ENCODE data around the gene ENTR1. TPM values are rescaled to one million over a fixed set of nuclear protein-coding genes. Genes with fewer than 3 reads are reported as not detected.

The ENTR1 gene
- total and polyA plus RNA-seq, 10 of the 15 experiments (the other 5 are each of a cell fraction or from before 2014, with no cell fraction given), result 8.2 to 96.4 (median 41.1) TPM

DNA sequence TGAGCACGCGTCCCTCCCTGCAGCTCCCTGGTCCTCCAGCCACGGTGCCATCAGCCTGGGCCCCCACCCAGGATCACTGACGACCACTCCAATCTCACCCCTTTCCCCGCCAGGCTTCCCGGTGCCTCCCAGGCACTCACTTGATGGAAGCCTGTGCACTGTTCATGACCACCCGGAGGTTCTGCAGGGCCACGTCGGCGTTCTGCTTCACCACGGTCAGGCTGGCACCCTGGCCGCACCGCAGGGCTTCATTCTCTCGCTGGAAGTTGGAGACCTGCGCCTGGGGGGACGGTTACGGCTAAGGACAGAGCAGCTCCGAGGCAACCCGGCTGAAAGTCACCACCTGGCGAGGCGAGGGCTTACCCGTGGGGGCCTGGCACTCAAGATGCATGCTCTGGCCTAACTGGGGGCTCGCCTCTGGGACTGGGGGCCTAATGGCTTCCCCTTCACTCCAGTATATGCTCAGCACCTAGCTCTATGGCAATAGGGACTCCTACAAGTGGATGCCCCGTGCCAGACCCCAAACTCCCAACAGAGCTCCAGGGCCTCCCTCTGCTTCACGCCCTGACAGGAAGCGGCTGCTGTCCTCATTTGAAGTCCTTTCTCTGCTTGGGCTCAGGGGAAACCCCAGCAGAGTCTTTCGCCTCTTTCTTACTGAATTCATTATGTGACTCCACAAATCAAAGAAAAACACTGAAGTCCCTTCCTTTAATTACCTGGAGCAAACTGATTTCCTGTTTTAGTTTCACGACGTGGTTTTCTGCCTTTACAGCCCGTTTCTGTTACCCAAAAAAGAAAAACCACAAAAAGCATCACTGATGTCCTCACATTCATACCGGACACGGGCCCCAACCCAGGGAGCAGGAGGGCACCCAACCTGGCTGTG is 6.3 kb downstream of the ENTR1 start (continued):
- TF ChIP-seq POLR2A (IDR thresholded peaks at IDR 0.05; ENCODE audit: low read depth, low read length), result peak; percentile 23; the same call in 1 of the 2 replicates

GRCh38 chr9:136403538-136403914 is 6.9 kb downstream of the ENTR1 start:
- in situ Hi-C loops (cut with MboI) (no loop called here), intact Hi-C loops (cut with micrococcal nuclease; ENCODE audit: unreplicated experiment) (no loop called here)
- H3K79me2 ChIP-seq (ENCODE audit: control insufficient read depth, insufficient read depth, low read length), result peaks cover 32% of the 10 kb centered on the region
- CTCF ChIA-PET, result interaction anchor here (0.6 to 1.1 kb wide), 3 partner anchors 12 to 233 kb away, joined by 3 to 5 read pairs (median 3); no protein-coding TSS in a partner anchor
- peak overlapping the region; percentile 92 for H3K27ac ChIP-seq (ENCODE audit: control insufficient read depth, insufficient read depth)
- H3K4me1 ChIP-seq (ENCODE audit: control insufficient read depth, insufficient read depth, low read length), result peaks cover 41% of the 10 kb centered on the region
- peaks cover 7 to 18% of the 10 kb centered on the region in 2 experiments; a peak in 3 of 4 replicates for H3K36me3 ChIP-seq (ENCODE audit: control insufficient read depth in 2 of 2, insufficient read depth in 2 of 2, low read length in 1 of 2)
- peak; percentile 51 for DNase-seq (ENCODE audit: low read depth, low spot score)
- H2AFZ ChIP-seq (ENCODE audit: control insufficient read depth, low read depth, low read length), result no peak overlapping the region
- H3K4me3 ChIP-seq, result peak overlapping the region; percentile 37; the same call in 1 of the 2 replicates
- BruUV-seq (replicated peaks), result no TSS peak
- H3K27me3 ChIP-seq (replicated peaks in 1 of 2; ENCODE audit: control insufficient read depth in 2 of 2, insufficient read depth in 2 of 2, low read length in 1 of 2), result no peaks in the 10 kb centered on the region
- POLR2A ChIA-PET, result interaction anchor here (1.8 to 1.9 kb wide), 2 partner anchors 31 to 40 kb away, joined by 5 to 10 read pairs; partner anchors contain the start of gene DNLZ
- 7% methylated on average over 5 of the region's 5 CpGs for WGBS (ENCODE audit: insufficient coverage, insufficient replicate concordance, low lambda C conversion rate, missing lambda C conversion rate)
- H3K9ac ChIP-seq (ENCODE audit: control insufficient read depth, insufficient read depth, low read length), result peak overlapping the region; percentile 65
- RAD21 ChIA-PET (ENCODE audit: unreplicated experiment), result interaction anchor here (0.7 to 1.3 kb wide), 4 partner anchors 35 to 491 kb away, joined by 3 to 8 read pairs (median 6); partner anchors contain the start of gene DNLZ
- FAIRE-seq, result peak; percentile 65
- H3K4me2 ChIP-seq (ENCODE audit: control insufficient read depth, insufficient read depth), result peak overlapping the region; percentile 90
- no peaks in the 10 kb centered on the region for H4K20me1 ChIP-seq (ENCODE audit: control insufficient read depth, insufficient read depth)
- no peaks in the 10 kb centered on the region for H3K9me3 ChIP-seq (replicated peaks; ENCODE audit: control insufficient read depth, insufficient read depth, low read length)
- SMC1A ChIA-PET (ENCODE audit: uncharacterized antibody, unreplicated experiment), result no interaction called here
- ATAC-seq, result peak; percentile 78
- TF ChIP-seq SPI1 (IDR thresholded peaks at IDR 0.05; ENCODE audit: borderline replicate concordance, insufficient read depth, low read depth, low read length), result 0 out of 2 replicates have a peak, but pooled peaks have one; percentile 12
- TF ChIP-seq NFYB (IDR thresholded peaks at IDR 0.05; ENCODE audit: insufficient read depth, low read depth, low read length), result no peak
- TF ChIP-seq ZNF24 (IDR thresholded peaks at IDR 0.05), result no peak
- TF ChIP-seq HDAC2 (IDR thresholded peaks at IDR 0.05), result no peak
- no peak for TF ChIP-seq ZBTB4 (CRISPR knock-in tag; IDR thresholded peaks at IDR 0.05)
- TF ChIP-seq LARP7 (IDR thresholded peaks at IDR 0.05), result no peak
- TF ChIP-seq MTA2 (IDR thresholded peaks at IDR 0.05; ENCODE audit: low read depth), result 0 out of 2 replicates have a peak, but pooled peaks have one; percentile 21
- no peak for TF ChIP-seq GABPA (IDR thresholded peaks at IDR 0.05; ENCODE audit: low read depth)
- peak; percentile 27 for TF ChIP-seq BCL3 (IDR thresholded peaks at IDR 0.05; ENCODE audit: borderline replicate concordance, insufficient read depth, low read depth, low read length, poor library complexity, severe bottlenecking)
- no peak for TF ChIP-seq CREB1 (IDR thresholded peaks at IDR 0.05; ENCODE audit: low read depth)
- no peak for TF ChIP-seq SUPT20H (IDR thresholded peaks at IDR 0.05; ENCODE audit: borderline replicate concordance, control insufficient read depth, low read depth, low read length)
- TF ChIP-seq HCFC1 (IDR thresholded peaks at IDR 0.05; ENCODE audit: low read length), result no peak
- peak; percentile 83 for TF ChIP-seq RUNX3 (IDR thresholded peaks at IDR 0.05; ENCODE audit: low read length)
- no peak for TF ChIP-seq RELA (IDR thresholded peaks at IDR 0.05; ENCODE audit: borderline replicate concordance, partially characterized antibody)
- no peak for TF ChIP-seq MYC (IDR thresholded peaks at IDR 0.05; ENCODE audit: insufficient read depth, insufficient read length, insufficient replicate concordance, low read length, severe bottlenecking)
- no peak for TF ChIP-seq RAD21 (IDR thresholded peaks at IDR 0.05; ENCODE audit: insufficient read depth, low read depth, low read length)
- TF ChIP-seq FOS (IDR thresholded peaks at IDR 0.05; ENCODE audit: borderline replicate concordance, extremely low read depth, insufficient read length), result no peak

All from GM12878 (cell line).